Common myeloid progenitor, CD34-positive (primary cell): Measurements from ENCODE around the gene MSH3.

Experiments
- CTCF ChIA-PET: fragments of 350-600 bp; sonication (Branson Sonifier 250); formaldehyde crosslinking; loops from one replicate; lab custom pipeline; 2021; ENCODE audit warnings: antibody characterized with exemption; lab: Charles Lee
- POLR2A ChIA-PET: fragments of 350-600 bp; sonication (Branson Sonifier 250); formaldehyde crosslinking; loops from one replicate; lab custom pipeline; 2021; ENCODE audit warnings: antibody characterized with exemption; lab: Charles Lee
- DNase-seq, 3 donors: peaks; one replicate each; pipeline versions ENCODE4 v3.0.0 to v3.0.0-alpha.2; 2013
- H3K27ac ChIP-seq, 2 experiments: 1 replicate in 1 of 2; 2 replicates in 1 of 2; pipeline ENCODE4 v1.7.0; 2013; ENCODE audit warnings: inconsistent platforms in 2 of 2, low read length in 2 of 2, mild to moderate bottlenecking in 2 of 2, low read depth in 1 of 2, moderate library complexity in 1 of 2; ENCODE audit not compliant: severe bottlenecking in 2 of 2, insufficient read depth in 1 of 2, poor library complexity in 1 of 2
- H3K27me3 ChIP-seq, 5 experiments: replicated peaks in 2 of 5; 1 replicate in 3 of 5; 2 replicates in 2 of 5; pipeline versions ENCODE4 v1.6.1 to v1.7.0; 2013; ENCODE audit warnings: low read length in 4 of 5, mild to moderate bottlenecking in 2 of 5, moderate library complexity in 2 of 5, inconsistent platforms in 1 of 5; ENCODE audit not compliant: insufficient read depth in 5 of 5, control insufficient read depth in 4 of 5
- H3K36me3 ChIP-seq, 4 experiments: 1 replicate in 2 of 4; 2 replicates in 2 of 4; pipeline versions ENCODE4 v1.6.1 to v1.7.0; 2013; ENCODE audit warnings: low read length in 3 of 4, control low read depth in 1 of 4, mild to moderate bottlenecking in 1 of 4; ENCODE audit not compliant: control insufficient read depth in 4 of 4, insufficient read depth in 4 of 4
- H3K4me1 ChIP-seq, 4 experiments: 1 replicate in 3 of 4; 2 replicates in 1 of 4; pipeline versions ENCODE4 v1.6.1 to v1.7.1; 2013; ENCODE audit warnings: low read length in 3 of 4, mild to moderate bottlenecking in 3 of 4, control low read depth in 1 of 4, inconsistent platforms in 1 of 4, moderate library complexity in 1 of 4; ENCODE audit not compliant: control insufficient read depth in 4 of 4, insufficient read depth in 4 of 4; ENCODE audit errors: control extremely low read depth in 1 of 4
- H3K4me3 ChIP-seq, 7 experiments: 1 replicate in 4 of 7; 2 replicates in 3 of 7; pipeline versions ENCODE4 v1.5.1 to v1.7.0; 2013; ENCODE audit warnings: mild to moderate bottlenecking in 7 of 7, low read length in 6 of 7, moderate library complexity in 6 of 7, inconsistent platforms in 2 of 7, low read depth in 2 of 7, control low read depth in 1 of 7; ENCODE audit not compliant: insufficient read depth in 4 of 7, control insufficient read depth in 1 of 7; ENCODE audit errors: extremely low read depth in 1 of 7
- H3K9me3 ChIP-seq, 5 experiments: 1 replicate in 4 of 5; 2 replicates in 1 of 5; pipeline versions ENCODE4 v1.6.1 to v1.7.1; 2013; ENCODE audit warnings: low read length in 4 of 5, mild to moderate bottlenecking in 2 of 5, inconsistent platforms in 1 of 5, low read depth in 1 of 5, moderate library complexity in 1 of 5; ENCODE audit not compliant: control insufficient read depth in 4 of 5, insufficient read depth in 2 of 5; ENCODE audit errors: control extremely low read depth in 1 of 5
- WGBS: methylation state at CpG from one replicate; pipeline ENCODE4 v1.1.5; 2013; ENCODE audit not compliant: insufficient coverage; 5-methylcytosine and 5-hydroxymethylcytosine counted together

The MSH3 gene

DNA sequence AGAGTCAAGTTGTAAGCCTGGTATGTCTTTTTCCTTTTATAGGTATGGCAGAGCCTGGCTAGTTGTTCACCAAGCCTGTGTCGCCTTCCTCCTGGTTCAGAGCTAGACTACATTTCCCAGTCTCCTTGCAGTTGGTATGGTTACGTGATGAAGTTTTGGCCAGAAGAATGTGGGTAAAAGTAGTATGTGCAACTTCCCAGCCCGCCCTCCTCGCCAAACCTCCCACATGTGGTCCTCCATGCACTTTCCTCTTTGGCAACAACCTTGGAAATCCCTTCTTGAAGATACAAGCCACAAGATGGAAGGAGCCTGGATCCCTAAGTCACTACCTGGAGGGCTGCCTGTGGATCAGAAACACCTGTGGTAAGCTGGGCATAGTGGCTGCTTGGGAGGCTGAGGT lies 36.0 kb upstream of the MSH3 start:
- 90% methylated on average over 2 of the region's 4 CpGs for WGBS
- no peak overlapping the region for H3K4me3 ChIP-seq
- H3K36me3 ChIP-seq, result peaks cover 0 to 7% (median 4%) of the 10 kb centered on the region in 4 experiments
- ChIA-PET POLR2A (no interaction called here), CTCF (no interaction called here)
- H3K27me3 ChIP-seq, result no peaks in the 10 kb centered on the region
- no peak overlapping the region for H3K27ac ChIP-seq
- DNase-seq, result no peak
- H3K4me1 ChIP-seq, result peaks cover 0 to 6% (median 2%) of the 10 kb centered on the region in 4 experiments
- H3K9me3 ChIP-seq, result peaks cover 0 to 3% (median 0%) of the 10 kb centered on the region in 5 experiments

DNA sequence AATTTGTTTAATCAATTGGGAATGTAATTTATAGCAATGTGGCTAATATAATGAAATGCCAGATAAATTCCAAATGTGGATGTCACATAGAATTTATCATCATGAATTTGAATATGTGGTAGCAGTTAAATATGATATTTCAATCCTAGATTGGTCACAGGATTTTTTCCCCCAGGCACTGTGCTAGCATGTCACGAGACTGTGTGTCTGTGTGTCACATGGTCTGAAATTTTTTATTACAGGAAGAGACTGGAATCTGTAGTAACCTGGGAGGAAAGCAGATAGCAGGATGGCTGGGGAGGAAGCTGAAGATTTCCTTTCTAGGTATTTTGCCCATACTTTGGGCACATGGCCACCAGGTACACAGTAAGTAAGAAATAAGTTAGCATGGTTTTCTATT lies 35.4 kb upstream of the MSH3 start:
- Histone ChIP-seq H3K27ac (no peak overlapping the region), H3K4me1 (peaks cover 0 to 6% (median 2%) of the 10 kb centered on the region in 4 experiments), H3K4me3 (no peak overlapping the region), H3K36me3 (peaks cover 0 to 10% (median 4%) of the 10 kb centered on the region in 4 experiments), H3K27me3 (no peaks in the 10 kb centered on the region), H3K9me3 (peaks cover 0 to 3% (median 0%) of the 10 kb centered on the region in 5 experiments)
- CTCF ChIA-PET, result no interaction called here
- no peak for DNase-seq
- no CpG with 5 or more reads among the region's 1 CpG for WGBS
- POLR2A ChIA-PET, result no interaction called here

DNA sequence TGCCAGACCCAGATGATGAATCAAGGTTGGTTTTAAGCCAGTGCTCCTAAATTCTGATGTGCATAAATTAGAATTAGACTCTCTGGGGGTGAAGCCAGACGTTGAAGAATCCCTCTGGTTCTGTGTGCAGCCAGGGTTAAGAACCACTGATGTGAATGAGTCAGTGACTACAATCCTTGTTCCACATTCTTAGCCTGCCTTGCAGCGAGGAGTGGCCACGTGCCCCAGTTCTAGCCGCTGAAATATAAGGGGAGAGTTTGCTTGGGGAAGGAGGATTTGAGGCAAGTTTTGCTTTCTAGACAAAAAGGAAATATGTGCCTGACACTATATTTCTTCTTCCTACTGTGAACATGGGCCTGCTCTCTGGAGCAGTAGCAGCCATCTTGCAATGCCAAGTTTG lies 34.2 kb upstream of the MSH3 start:
- Histone ChIP-seq H3K27me3 (no peaks in the 10 kb centered on the region), H3K4me1 (peaks cover 0 to 6% (median 2%) of the 10 kb centered on the region in 4 experiments), H3K9me3 (peaks cover 0 to 3% (median 0%) of the 10 kb centered on the region in 5 experiments), H3K36me3 (peaks cover 0 to 10% (median 4%) of the 10 kb centered on the region in 4 experiments), H3K4me3 (no peak overlapping the region), H3K27ac (no peak overlapping the region)
- ChIA-PET CTCF (interaction anchor here (0.6 kb wide), 1 partner anchor 67 kb away, joined by 3 read pairs; no protein-coding TSS in a partner anchor), POLR2A (no interaction called here)
- DNase-seq, result no peak
- 93% methylated on average over 3 of the region's 4 CpGs for whole genome bisulfite sequencing

DNA sequence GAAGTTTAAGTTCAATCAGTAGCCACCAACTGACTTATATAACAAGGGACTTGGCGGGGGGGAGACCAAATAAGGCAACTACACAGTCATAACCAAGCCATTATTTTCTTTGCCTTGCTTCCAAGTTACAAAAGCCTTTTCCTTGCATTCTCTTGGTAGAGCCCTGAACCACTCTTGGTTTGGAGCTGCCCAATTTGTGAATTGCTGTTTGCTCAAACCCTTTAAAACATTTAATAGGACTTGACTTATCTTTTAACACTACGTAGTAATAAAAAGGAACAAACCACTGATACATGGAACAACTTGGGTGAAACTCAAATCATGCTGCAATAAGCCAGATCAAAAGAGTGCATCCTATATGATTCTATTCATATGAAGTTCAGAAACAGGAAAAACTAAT lies 31.7 kb upstream of the MSH3 start:
- CTCF ChIA-PET, result interaction anchor here (1.1 kb wide), 1 partner anchor 11 kb away, joined by 3 read pairs; no protein-coding TSS in a partner anchor
- Histone ChIP-seq H3K4me1 (peaks cover 0 to 6% (median 2%) of the 10 kb centered on the region in 4 experiments), H3K27ac (no peak overlapping the region), H3K36me3 (peaks cover 0 to 10% (median 4%) of the 10 kb centered on the region in 4 experiments), H3K4me3 (no peak overlapping the region), H3K27me3 (no peaks in the 10 kb centered on the region), H3K9me3 (peaks cover 0 to 3% (median 0%) of the 10 kb centered on the region in 5 experiments)
- no peak for DNase-seq
- 92% methylated on average over 2 of the region's 2 CpGs for WGBS
- POLR2A ChIA-PET, result no interaction called here

DNA sequence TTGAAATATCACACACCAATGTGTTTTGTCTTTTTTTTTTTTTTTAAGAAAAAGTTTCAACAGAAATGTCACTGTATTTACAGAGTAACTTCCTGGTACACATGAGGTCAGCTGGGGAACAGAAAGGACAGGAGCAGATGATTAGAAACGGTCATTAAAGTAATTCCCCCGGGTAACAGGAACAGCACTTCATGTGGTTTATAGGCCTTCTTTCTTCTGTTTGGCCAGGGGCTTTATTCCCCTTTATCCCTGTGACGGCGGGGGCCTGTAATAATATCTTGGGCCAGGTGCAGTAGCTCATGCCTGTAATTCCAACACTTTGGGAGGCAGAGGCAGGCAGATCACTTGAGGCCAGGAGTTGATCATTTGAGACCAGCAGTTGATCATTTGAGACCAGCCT lies 30.5 kb upstream of the MSH3 start:
- H3K4me3 ChIP-seq, result no peak overlapping the region
- DNase-seq, result no peak
- H3K27me3 ChIP-seq, result no peaks in the 10 kb centered on the region
- ChIA-PET POLR2A (interaction anchor here (0.7 kb wide), 1 partner anchor 16 kb away, joined by 3 read pairs; no protein-coding TSS in a partner anchor), CTCF (no interaction called here)
- WGBS, result 91% methylated on average over 4 of the region's 4 CpGs
- H3K4me1 ChIP-seq, result peaks cover 0 to 5% (median 2%) of the 10 kb centered on the region in 4 experiments
- no peak overlapping the region for H3K27ac ChIP-seq
- H3K9me3 ChIP-seq, result peaks cover 0 to 3% (median 0%) of the 10 kb centered on the region in 5 experiments
- H3K36me3 ChIP-seq, result peaks cover 0 to 10% (median 4%) of the 10 kb centered on the region in 4 experiments

DNA sequence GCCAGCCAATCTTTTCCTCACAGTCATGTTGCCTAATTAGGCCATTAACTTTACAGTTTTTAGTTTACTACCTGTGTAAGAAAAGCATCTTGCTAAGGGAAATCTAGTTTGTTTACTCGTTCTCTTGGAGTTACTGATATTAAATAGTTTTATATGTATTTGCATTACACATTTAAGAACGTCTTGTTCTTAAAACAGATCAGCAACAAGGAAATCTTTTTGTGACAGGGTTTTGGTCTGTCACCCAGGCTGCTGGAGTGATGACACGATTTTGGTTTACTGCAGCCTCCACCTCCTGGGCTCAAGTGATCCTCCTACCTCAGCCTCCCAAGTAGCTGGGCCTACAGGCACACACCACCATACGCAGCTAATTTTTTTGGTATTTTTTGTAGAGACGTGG lies 29.2 kb upstream of the MSH3 start:
- Histone ChIP-seq H3K4me1 (no peaks in the 10 kb centered on the region), H3K27ac (no peak overlapping the region), H3K27me3 (no peaks in the 10 kb centered on the region), H3K9me3 (peaks cover 0 to 3% (median 0%) of the 10 kb centered on the region in 5 experiments), H3K36me3 (peaks cover 4 to 15% (median 6%) of the 10 kb centered on the region in 4 experiments), H3K4me3 (no peak overlapping the region)
- ChIA-PET POLR2A (no interaction called here), CTCF (no interaction called here)
- no peak for DNase-seq
- 100% methylated on average over 2 of the region's 5 CpGs for WGBS

DNA sequence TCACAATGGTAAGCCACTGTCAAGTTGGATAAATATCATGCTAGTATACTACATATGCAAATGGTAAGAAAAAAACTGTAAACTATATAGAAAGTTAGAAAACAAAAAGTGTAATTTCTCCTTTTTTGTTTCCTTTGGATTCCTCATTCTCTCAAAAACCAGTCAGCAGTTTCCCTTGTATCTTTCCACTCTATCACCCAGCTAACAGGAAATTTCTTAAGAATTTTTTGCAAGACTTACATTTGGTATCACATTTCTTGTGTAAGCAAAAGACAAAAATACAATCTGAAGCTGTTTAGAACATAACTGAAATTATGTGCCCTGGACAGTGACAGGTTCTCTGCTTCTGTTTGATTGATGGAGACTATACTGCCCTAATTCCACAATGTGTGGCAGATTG lies 25.2 kb upstream of the MSH3 start:
- H3K9me3 ChIP-seq, result no peaks in the 10 kb centered on the region
- H3K27me3 ChIP-seq, result no peaks in the 10 kb centered on the region
- ChIA-PET CTCF (no interaction called here), POLR2A (no interaction called here)
- H3K4me1 ChIP-seq, result no peaks in the 10 kb centered on the region
- DNase-seq, result no peak
- no peak overlapping the region for H3K4me3 ChIP-seq
- H3K27ac ChIP-seq, result no peak overlapping the region
- H3K36me3 ChIP-seq, result peaks cover 3 to 21% (median 7%) of the 10 kb centered on the region in 4 experiments
